GM23338 (cell line): ENCODE data around the gene YBX2. TPM values are rescaled to one million over a fixed set of nuclear protein-coding genes. Genes with fewer than 3 reads are reported as not detected.

Experiments
- ATAC-seq: fragments of 200-7000 bp; cut with Tn5 transposase; 3 replicates; pipeline ENCODE4 v1.9.1; 2020
- DNase-seq: peaks from one replicate; pipeline ENCODE4 v3.0.0-alpha.2; 2015; ENCODE audit warnings: low spot score
- H2AFZ ChIP-seq: fragments of 200-600 bp; sonication (generic); 2 replicates; pipeline ENCODE4 v1.8.0; 2016; ENCODE audit warnings: antibody characterized with exemption, mild to moderate bottlenecking, moderate library complexity
- H3F3A ChIP-seq: fragments of 200-600 bp; sonication (generic); replicated peaks from 2 replicates; pipeline ENCODE4 v1.8.0; 2017; ENCODE audit warnings: antibody characterized with exemption, mixed run types, low read depth
- H3K27ac ChIP-seq: fragments of 200-600 bp; sonication (generic); 2 replicates; pipeline ENCODE4 v1.6.1; 2016; ENCODE audit warnings: low read depth
- H3K27me3 ChIP-seq: fragments of 200-600 bp; sonication (generic); 2 replicates; pipeline ENCODE4 v1.8.0; 2016; ENCODE audit warnings: mild to moderate bottlenecking, mixed run types, moderate library complexity; ENCODE audit not compliant: insufficient read depth
- H3K36me3 ChIP-seq: fragments of 200-600 bp; sonication (generic); 2 replicates; pipeline ENCODE4 v1.8.0; 2016; ENCODE audit warnings: mild to moderate bottlenecking; ENCODE audit not compliant: insufficient read depth
- H3K4me1 ChIP-seq: fragments of 200-600 bp; sonication (generic); 2 replicates; pipeline ENCODE4 v1.8.0; 2016; ENCODE audit warnings: mild to moderate bottlenecking, moderate library complexity; ENCODE audit not compliant: insufficient read depth
- H3K4me2 ChIP-seq: fragments of 200-600 bp; sonication (generic); 2 replicates; pipeline ENCODE4 v1.7.1; 2017; ENCODE audit warnings: mixed run types
- H3K4me3 ChIP-seq: fragments of 200-600 bp; sonication (generic); 2 replicates; pipeline ENCODE4 v1.6.1; 2016; ENCODE audit warnings: mixed run types
- H3K79me2 ChIP-seq: fragments of 200-600 bp; sonication (generic); replicated peaks from 2 replicates; pipeline ENCODE4 v1.8.0; 2017; ENCODE audit warnings: mild to moderate bottlenecking; ENCODE audit not compliant: insufficient read depth
- H3K9me2 ChIP-seq: fragments of 200-600 bp; sonication (generic); 2 replicates; pipeline ENCODE4 v1.8.0; 2017; ENCODE audit not compliant: insufficient read depth
- H4K20me1 ChIP-seq: fragments of 200-600 bp; sonication (generic); replicated peaks from 2 replicates; pipeline ENCODE4 v1.8.0; 2017; ENCODE audit warnings: mild to moderate bottlenecking; ENCODE audit not compliant: insufficient read depth
- H3K27ac Mint-ChIP-seq: 2 replicates; pipeline ENCODE4 v1.8.0; 2020; ENCODE audit warnings: inconsistent platforms, mild to moderate bottlenecking, moderate library complexity, mixed read lengths
- H3K27me3 Mint-ChIP-seq: 3 replicates; pipeline ENCODE4 v1.8.0; 2022; ENCODE audit warnings: low read depth, mild to moderate bottlenecking, moderate library complexity, mixed read lengths, inconsistent platforms; ENCODE audit not compliant: insufficient read depth, poor library complexity
- H3K36me3 Mint-ChIP-seq: 3 replicates; pipeline ENCODE4 v1.8.0; 2021; ENCODE audit warnings: low read depth, mild to moderate bottlenecking, inconsistent platforms, moderate library complexity, mixed read lengths
- H3K4me1 Mint-ChIP-seq: 3 replicates; pipeline ENCODE4 v1.8.0; 2020; ENCODE audit warnings: mild to moderate bottlenecking, inconsistent platforms, mixed read lengths
- H3K4me3 Mint-ChIP-seq: 3 replicates; pipeline ENCODE4 v1.8.0; 2021; ENCODE audit warnings: moderate library complexity, mild to moderate bottlenecking, inconsistent platforms, mixed read lengths
- H3K9me3 Mint-ChIP-seq: 3 replicates; pipeline ENCODE4 v1.8.0; 2020; ENCODE audit warnings: moderate library complexity, mild to moderate bottlenecking, inconsistent platforms, mixed read lengths
- CREB1 ChIP-seq: fragments of 250-450 bp; sonication (Bioruptor Pico); IDR thresholded peaks from 2 replicates; pipeline ENCODE4 v1.5.0; 2020; ENCODE audit warnings: low read depth, mild to moderate bottlenecking, moderate library complexity
- CTCF ChIP-seq, 2 experiments: fragments of 200-600 bp in 1 of 2; sonication (generic) in 1 of 2; conservative IDR thresholded peaks; 2 replicates each; pipeline versions ENCODE4 v1.5.1 to v1.6.1; 2016 to 2017; ENCODE audit warnings: antibody characterized with exemption in 2 of 2, low read depth in 2 of 2, mild to moderate bottlenecking in 2 of 2, moderate library complexity in 1 of 2
- ETS1 ChIP-seq: IDR thresholded peaks from 2 replicates; pipeline ENCODE4 v1.6.1; 2016; ENCODE audit warnings: antibody characterized with exemption
- EZH2 ChIP-seq: fragments of 200-600 bp; sonication (generic); IDR thresholded peaks from one replicate; pipeline ENCODE4 v1.8.0; 2017; ENCODE audit warnings: antibody characterized with exemption, mild to moderate bottlenecking, low read depth; ENCODE audit not compliant: unreplicated experiment
- EZH2phosphoT487 ChIP-seq: fragments of 200-600 bp; sonication (generic); IDR thresholded peaks from one replicate; pipeline ENCODE4 v1.8.1; 2018; ENCODE audit warnings: antibody characterized with exemption; ENCODE audit not compliant: unreplicated experiment
- JUNB ChIP-seq: IDR thresholded peaks from one replicate; pipeline ENCODE4 v1.6.1; 2016; ENCODE audit warnings: antibody characterized with exemption; ENCODE audit not compliant: unreplicated experiment
- NANOG ChIP-seq: IDR thresholded peaks from 2 replicates; pipeline ENCODE4 v1.6.1; 2016; ENCODE audit warnings: antibody characterized with exemption, borderline replicate concordance
- POLR2AphosphoS5 ChIP-seq: IDR thresholded peaks from 2 replicates; pipeline ENCODE4 v1.6.1; 2016; ENCODE audit warnings: antibody characterized with exemption, low read depth
- STAT1 ChIP-seq: IDR thresholded peaks from one replicate; pipeline ENCODE4 v1.6.1; 2016; ENCODE audit warnings: antibody characterized with exemption; ENCODE audit not compliant: unreplicated experiment
- ZNF114 ChIP-seq: fragments of 250-450 bp; sonication (Bioruptor Pico); IDR thresholded peaks from 2 replicates; pipeline ENCODE4 v1.5.0; 2020; ENCODE audit warnings: mild to moderate bottlenecking, moderate library complexity
- ZNF331 ChIP-seq: fragments of 250-450 bp; sonication (Bioruptor Pico); IDR thresholded peaks from 2 replicates; pipeline ENCODE4 v1.5.0; 2020; ENCODE audit warnings: low read depth, mild to moderate bottlenecking, moderate library complexity
- polyA plus RNA-seq: library from polyadenylated mRNA; unstranded; fragments of >200 nt; fragmentation: Nextera tagmentation; extraction: Ambion mirVana; gene quantifications from 2 replicates; pipeline ENCODE4 v1.2.1, GENCODE V29; 2016
- total RNA-seq: library from RNA; depleted of rRNA; stranded (reverse); fragments of >200 nt; shearing (Covaris generic); gene quantifications from 2 replicates; pipeline ENCODE4 v1.2.3, GENCODE V29; 2014

Gene YBX2
- total and polyA plus RNA-seq, 2 experiments from 2014 or later, result 22.5 to 36.5 TPM

- no peak for TF ChIP-seq CTCF (conservative IDR thresholded peaks at IDR 0.05; ENCODE audit: low read depth in 2 of 2)
- TF ChIP-seq STAT1, result no peak
- TF ChIP-seq ZNF331 (CRISPR knock-in tag), result no peak
- no peak for TF ChIP-seq POLR2AphosphoS5
- no peak for TF ChIP-seq EZH2
- TF ChIP-seq ZNF114, result no peak
- no peak for TF ChIP-seq NANOG
- no peak for TF ChIP-seq EZH2phosphoT487
These were observed 16.8 kb upstream of the YBX2 start (continued) for GRCh38 chr17:7311110-7311705.

- peaks cover 42% of the 10 kb centered on the region for H3K27me3 Mint-ChIP-seq
- ATAC-seq (no peak), DNase-seq (no peak)
- H3K4me1 ChIP-seq, result peaks cover 27% of the 10 kb centered on the region; the same call in 1 of the 2 replicates
- H3K27me3 ChIP-seq, result no peaks in the 10 kb centered on the region
- peaks cover 68% of the 10 kb centered on the region for H3F3A ChIP-seq
- H3K4me3 Mint-ChIP-seq, result peak overlapping the region; percentile 98
- peak overlapping the region; percentile 99 for H3K27ac ChIP-seq
- no peak overlapping the region for H2AFZ ChIP-seq
- no peaks in the 10 kb centered on the region for H3K9me2 ChIP-seq
- TF ChIP-seq POLR2AphosphoS5 (peak; percentile 30; the same call in 1 of the 2 replicates), JUNB (no peak)
- H3K36me3 Mint-ChIP-seq, result peaks cover 63% of the 10 kb centered on the region
- peaks cover 45% of the 10 kb centered on the region for H4K20me1 ChIP-seq
- H3K9me3 Mint-ChIP-seq, result peaks cover 7% of the 10 kb centered on the region; the same call in 2 of the 3 replicates
- H3K4me2 ChIP-seq, result peak overlapping the region; percentile 98
- peak overlapping the region; percentile 98 for H3K4me3 ChIP-seq
- peaks cover 53% of the 10 kb centered on the region for H3K4me1 Mint-ChIP-seq
- peaks cover 43% of the 10 kb centered on the region for H3K79me2 ChIP-seq
- H3K36me3 ChIP-seq, result peaks cover 37% of the 10 kb centered on the region
- peak overlapping the region; percentile 66 for H3K27ac Mint-ChIP-seq
These were observed 15.2 kb upstream of the YBX2 start for GRCh38 chr17:7309628-7310027.

- Histone ChIP-seq H3K27ac (peak overlapping the region; percentile 99), H3K27me3 (no peaks in the 10 kb centered on the region), H3K4me3 (peak overlapping the region; percentile 98), H2AFZ (no peak overlapping the region), H3K4me1 (peaks cover 21% of the 10 kb centered on the region; the same call in 1 of the 2 replicates), H3K4me2 (peak overlapping the region; percentile 98), H3K9me2 (no peaks in the 10 kb centered on the region), H3K79me2 (peaks cover 37% of the 10 kb centered on the region), H4K20me1 (peaks cover 43% of the 10 kb centered on the region), H3K36me3 (peaks cover 34% of the 10 kb centered on the region), H3F3A (peaks cover 60% of the 10 kb centered on the region)
- Mint-ChIP-seq H3K36me3 (peaks cover 56% of the 10 kb centered on the region), H3K27ac (peak overlapping the region; percentile 99), H3K9me3 (peaks cover 9% of the 10 kb centered on the region; the same call in 2 of the 3 replicates), H3K4me1 (peaks cover 46% of the 10 kb centered on the region), H3K27me3 (peaks cover 39% of the 10 kb centered on the region), H3K4me3 (peak overlapping the region; percentile 98)
- peak; percentile 91 for DNase-seq
- ATAC-seq, result peak; percentile 33
- TF ChIP-seq POLR2AphosphoS5 (peak; percentile 53), ETS1 (no peak), NANOG (no peak), CTCF (conservative IDR thresholded peaks at IDR 0.05; ENCODE audit: low read depth in 2 of 2) (no peak), EZH2phosphoT487 (no peak), CREB1 (CRISPR knock-in tag) (no peak)
These were observed 14.4 kb upstream of the YBX2 start for GRCh38 chr17:7308625-7309433.
